Epidermal melanocyte (primary cell): ENCODE measurements around the gene HLA-DRA.
"Not testable (repeated sequence)": the region's sequence is repeated elsewhere in the genome, so short reads cannot be mapped to it uniquely, and the experiment has no call there.

Source experiments
- DNase-seq: peaks from one replicate; pipeline ENCODE4 v3.0.0; 2011; ENCODE audit warnings: low spot score; ENCODE audit not compliant: insufficient read length

HLA-DRA gene

DNA sequence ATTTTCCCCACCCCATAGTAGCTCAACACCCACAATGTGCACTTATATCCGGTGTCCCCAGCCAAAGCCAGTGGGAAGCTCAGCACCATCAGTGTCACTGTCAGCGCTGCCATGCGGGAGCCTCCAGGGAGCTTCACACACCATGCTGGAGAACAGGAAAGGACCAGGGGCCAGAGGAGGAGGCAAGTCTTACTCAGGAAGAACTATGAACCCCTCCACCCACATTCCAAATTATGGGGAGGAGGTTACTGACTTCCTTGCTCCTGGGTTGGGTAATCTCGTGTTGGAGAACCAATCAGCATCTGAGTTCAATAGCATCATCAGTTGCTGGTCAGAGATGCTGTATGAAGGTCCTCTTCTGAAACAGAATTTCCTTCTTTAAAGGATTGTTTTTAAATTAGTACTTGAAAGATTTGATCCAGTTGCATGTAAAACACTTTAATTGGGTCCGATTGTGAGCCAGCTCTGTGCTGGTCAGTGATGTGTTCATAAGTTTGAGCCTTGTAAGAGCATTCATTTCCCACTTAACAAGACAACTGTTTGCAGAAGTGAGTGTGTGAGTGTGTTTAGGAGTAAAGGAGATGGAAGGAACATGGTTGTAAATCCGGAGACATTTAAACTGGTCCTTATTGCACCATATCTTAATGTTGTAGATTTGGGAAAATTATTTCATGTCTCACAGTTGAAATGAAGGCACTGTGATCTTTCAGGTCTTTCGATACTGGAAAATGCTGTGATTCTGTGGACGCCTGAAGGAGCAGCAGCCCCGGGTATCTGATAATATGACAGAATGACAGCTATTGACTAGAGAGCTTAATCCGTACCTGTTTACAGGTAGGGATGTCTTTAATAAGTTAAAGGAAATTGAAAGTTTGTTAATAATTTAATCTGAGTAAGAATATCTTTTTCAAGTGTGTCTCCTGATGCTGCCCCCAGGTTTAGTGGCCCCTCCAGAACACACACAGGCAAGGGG lies 34.0 kb downstream of the HLA-DRA start:
- not testable (repeated sequence) for DNase-seq

GRCh38 chr6:32475392-32476206 lies 35.9 kb downstream of the HLA-DRA start:
- no peak for DNase-seq

GRCh38 chr6:32483968-32484613 lies 44.4 kb downstream of the HLA-DRA start:
- DNase-seq = no peak

- DNase-seq = no peak
These were observed 44.9 kb downstream of the HLA-DRA start for GRCh38 chr6:32484614-32484998.

DNA sequence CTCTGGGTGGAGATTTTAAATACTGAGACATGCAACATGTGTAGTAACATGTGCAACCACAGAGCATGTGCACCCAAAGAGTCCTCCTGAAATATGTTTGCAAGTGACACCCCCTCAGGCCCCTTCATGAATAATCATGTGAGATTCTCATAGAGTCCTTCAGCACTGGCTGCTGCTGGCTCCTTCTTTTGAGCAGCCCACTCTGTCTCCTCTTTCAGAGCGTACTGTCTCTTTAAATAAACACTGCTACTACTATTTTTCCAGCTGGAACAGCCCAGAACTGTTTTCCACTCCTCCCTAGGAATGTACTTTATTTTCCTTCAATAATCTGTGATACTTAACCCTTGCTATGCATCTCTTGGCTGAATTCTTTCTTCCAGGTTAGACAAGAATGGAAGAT lies 48.4 kb downstream of the HLA-DRA start:
- DNase-seq = no peak

- no peak for DNase-seq
These were observed 52.0 kb downstream of the HLA-DRA start for GRCh38 chr6:32491700-32492099.

- no peak for DNase-seq
These were observed 52.7 kb downstream of the HLA-DRA start for GRCh38 chr6:32492351-32492750.
